Neutrophil (primary cell): ENCODE data around the gene SOX5.
"Not testable (repeated sequence)": the region's sequence is repeated elsewhere in the genome, so short reads cannot be mapped to it uniquely, and the experiment has no call there.

Source experiments
- H3K27ac ChIP-seq: fragments of 200-600 bp; sonication (generic); 2 replicates; pipeline ENCODE4 v1.5.1; 2016; ENCODE audit warnings: mild to moderate bottlenecking, moderate library complexity
- H3K27me3 ChIP-seq: fragments of 200-600 bp; sonication (generic); 2 replicates; pipeline ENCODE4 v1.6.0; 2016; ENCODE audit warnings: mild to moderate bottlenecking
- H3K36me3 ChIP-seq: fragments of 200-600 bp; sonication (generic); 2 replicates; pipeline ENCODE4 v1.5.1; 2017
- H3K4me1 ChIP-seq, 2 experiments: fragments of 200-600 bp in 1 of 2; sonication (generic) in 1 of 2; 1 replicate in 1 of 2; 2 replicates in 1 of 2; pipeline versions ENCODE4 v1.5.1 to v1.6.1; 2013 to 2016; ENCODE audit warnings: low read depth in 1 of 2, low read length in 1 of 2, mild to moderate bottlenecking in 1 of 2, moderate library complexity in 1 of 2; ENCODE audit not compliant: control insufficient read depth in 1 of 2, insufficient read depth in 1 of 2
- H3K4me3 ChIP-seq, 2 experiments: fragments of 200-600 bp in 1 of 2; sonication (generic) in 1 of 2; 1 replicate in 1 of 2; 2 replicates in 1 of 2; pipeline ENCODE4 v1.5.1; 2013 to 2016; ENCODE audit warnings: low read depth in 1 of 2, low read length in 1 of 2, mild to moderate bottlenecking in 1 of 2, moderate library complexity in 1 of 2
- H3K9me3 ChIP-seq: fragments of 200-600 bp; sonication (generic); 2 replicates; pipeline ENCODE4 v1.5.1; 2016
- TF ChIP-seq, protein P1 (sequence below): fragments of 200-600 bp; sonication (generic); IDR thresholded peaks from 2 replicates; pipeline ENCODE4 v1.5.1; 2016; ENCODE audit warnings: antibody characterized with exemption

SOX5 gene

DNA sequence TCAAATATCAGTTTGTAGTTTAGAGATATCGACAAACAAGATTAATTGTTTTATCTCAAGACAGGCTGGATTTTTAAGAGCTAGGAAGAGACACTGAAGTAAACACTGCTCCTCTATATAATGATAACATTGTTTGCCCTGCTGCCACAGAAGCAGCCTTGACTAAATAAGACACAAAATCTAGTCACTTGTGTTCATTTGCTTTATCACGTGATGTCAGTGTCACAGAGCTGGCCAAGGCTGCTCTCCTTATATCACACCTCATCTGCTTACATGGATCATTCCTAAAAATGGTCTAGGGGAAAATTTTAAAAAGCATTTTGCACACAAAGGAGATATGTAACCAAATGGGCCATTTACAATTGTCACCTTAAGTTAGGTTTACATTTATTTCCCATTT is 64.1 kb downstream of the SOX5 start:
- no peaks in the 10 kb centered on the region for H3K4me1 ChIP-seq
- H3K27me3 ChIP-seq = no peaks in the 10 kb centered on the region
- H3K27ac ChIP-seq = no peak overlapping the region
- H3K9me3 ChIP-seq = no peaks in the 10 kb centered on the region
- H3K36me3 ChIP-seq = no peaks in the 10 kb centered on the region
- TF ChIP-seq, protein P1, sequence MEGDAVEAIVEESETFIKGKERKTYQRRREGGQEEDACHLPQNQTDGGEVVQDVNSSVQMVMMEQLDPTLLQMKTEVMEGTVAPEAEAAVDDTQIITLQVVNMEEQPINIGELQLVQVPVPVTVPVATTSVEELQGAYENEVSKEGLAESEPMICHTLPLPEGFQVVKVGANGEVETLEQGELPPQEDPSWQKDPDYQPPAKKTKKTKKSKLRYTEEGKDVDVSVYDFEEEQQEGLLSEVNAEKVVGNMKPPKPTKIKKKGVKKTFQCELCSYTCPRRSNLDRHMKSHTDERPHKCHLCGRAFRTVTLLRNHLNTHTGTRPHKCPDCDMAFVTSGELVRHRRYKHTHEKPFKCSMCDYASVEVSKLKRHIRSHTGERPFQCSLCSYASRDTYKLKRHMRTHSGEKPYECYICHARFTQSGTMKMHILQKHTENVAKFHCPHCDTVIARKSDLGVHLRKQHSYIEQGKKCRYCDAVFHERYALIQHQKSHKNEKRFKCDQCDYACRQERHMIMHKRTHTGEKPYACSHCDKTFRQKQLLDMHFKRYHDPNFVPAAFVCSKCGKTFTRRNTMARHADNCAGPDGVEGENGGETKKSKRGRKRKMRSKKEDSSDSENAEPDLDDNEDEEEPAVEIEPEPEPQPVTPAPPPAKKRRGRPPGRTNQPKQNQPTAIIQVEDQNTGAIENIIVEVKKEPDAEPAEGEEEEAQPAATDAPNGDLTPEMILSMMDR = no peak
- no peak overlapping the region for H3K4me3 ChIP-seq

DNA sequence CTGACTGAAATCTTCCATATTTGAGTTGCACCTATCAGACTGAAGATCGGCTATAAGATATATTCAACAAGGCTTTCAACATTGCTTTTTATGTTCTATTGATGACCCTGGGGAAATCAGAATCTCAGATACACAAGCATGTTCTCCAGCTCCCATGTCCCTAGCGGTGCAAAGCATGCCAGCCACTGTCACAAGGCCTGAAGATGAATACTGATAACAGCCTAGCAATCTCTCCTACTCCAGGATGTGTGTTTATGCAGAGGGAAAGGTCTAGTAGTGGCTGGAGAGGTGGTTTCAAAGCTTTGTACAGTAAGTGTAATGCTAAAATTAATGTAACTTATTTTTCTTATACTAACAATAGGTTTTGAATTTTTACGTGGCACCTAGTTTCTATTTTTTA is 64.6 kb downstream of the SOX5 start:
- no peak overlapping the region for H3K4me3 ChIP-seq
- no peaks in the 10 kb centered on the region for H3K9me3 ChIP-seq
- no peaks in the 10 kb centered on the region for H3K36me3 ChIP-seq
- no peak overlapping the region for H3K27ac ChIP-seq
- H3K27me3 ChIP-seq = no peaks in the 10 kb centered on the region
- no peaks in the 10 kb centered on the region for H3K4me1 ChIP-seq
- TF ChIP-seq, protein P1 = no peak

DNA sequence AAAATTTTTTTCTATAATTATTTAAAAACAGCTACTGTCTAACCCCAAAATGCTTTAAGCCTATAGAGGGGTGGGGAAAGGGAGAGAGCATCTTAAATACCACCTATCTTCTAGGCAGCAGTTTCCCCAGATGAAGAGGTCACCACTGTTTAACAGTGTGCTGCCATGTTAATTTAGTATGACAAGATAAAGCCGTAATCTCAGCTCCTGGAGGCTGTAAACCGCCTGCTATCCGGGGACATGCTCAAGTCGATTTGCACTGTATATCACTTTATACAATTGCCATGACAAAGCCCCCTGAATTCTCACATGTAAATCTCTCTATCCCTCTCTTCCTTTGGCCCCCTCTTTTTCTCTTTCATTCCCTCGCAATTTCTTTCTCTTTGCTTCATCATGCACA is 68.5 kb downstream of the SOX5 start:
- no peaks in the 10 kb centered on the region for H3K36me3 ChIP-seq
- no peak overlapping the region for H3K27ac ChIP-seq
- no peak overlapping the region for H3K4me3 ChIP-seq
- no peaks in the 10 kb centered on the region for H3K4me1 ChIP-seq
- H3K9me3 ChIP-seq = no peaks in the 10 kb centered on the region
- TF ChIP-seq, protein P1 = no peak
- H3K27me3 ChIP-seq = no peaks in the 10 kb centered on the region

DNA sequence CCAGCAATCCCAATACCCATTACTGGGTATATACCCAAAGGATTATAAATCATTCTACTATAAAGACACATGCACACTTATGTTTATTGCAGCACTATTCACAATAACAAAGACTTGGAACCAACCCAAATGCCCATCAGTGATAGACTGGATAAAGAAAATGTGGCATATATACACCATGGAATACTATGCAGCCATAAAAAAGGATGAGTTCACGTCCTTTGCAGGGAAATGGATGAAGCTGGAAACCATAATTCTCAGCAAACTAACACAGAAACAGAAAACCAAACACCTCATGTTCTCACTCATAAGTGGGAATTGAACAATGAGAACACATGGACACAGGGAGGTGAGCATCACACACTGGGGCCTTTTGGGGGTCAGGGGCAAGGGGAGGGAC is 72.9 kb downstream of the SOX5 start:
- H3K27ac ChIP-seq, H3K36me3 ChIP-seq, H3K4me3 ChIP-seq, H3K27me3 ChIP-seq, H3K4me1 ChIP-seq, H3K9me3 ChIP-seq: not testable (repeated sequence)

DNA sequence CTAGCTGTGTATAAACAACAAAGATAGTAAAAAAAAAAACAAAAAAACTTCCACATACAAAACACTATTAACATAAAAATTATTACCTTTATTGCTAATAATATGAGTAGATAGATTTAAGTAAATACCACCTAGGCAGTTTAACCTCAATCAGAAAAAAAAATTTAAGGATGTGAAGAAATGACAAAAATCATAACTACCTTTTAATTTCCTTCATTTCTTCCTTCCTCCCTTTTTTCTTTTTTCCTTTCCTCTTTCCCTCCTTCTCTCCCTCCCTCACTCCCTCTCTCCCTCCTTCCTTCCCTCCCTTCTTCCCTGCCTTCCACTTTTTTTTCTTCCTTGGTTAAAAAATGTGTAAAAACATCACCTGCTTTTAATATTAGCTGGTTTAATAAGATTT is 81.7 kb downstream of the SOX5 start:
- Histone ChIP-seq H3K4me3 (no peak overlapping the region), H3K9me3 (no peaks in the 10 kb centered on the region), H3K36me3 (no peaks in the 10 kb centered on the region), H3K27ac (no peak overlapping the region), H3K4me1 (no peaks in the 10 kb centered on the region), H3K27me3 (no peaks in the 10 kb centered on the region)
- TF ChIP-seq, protein P1 = no peak

DNA sequence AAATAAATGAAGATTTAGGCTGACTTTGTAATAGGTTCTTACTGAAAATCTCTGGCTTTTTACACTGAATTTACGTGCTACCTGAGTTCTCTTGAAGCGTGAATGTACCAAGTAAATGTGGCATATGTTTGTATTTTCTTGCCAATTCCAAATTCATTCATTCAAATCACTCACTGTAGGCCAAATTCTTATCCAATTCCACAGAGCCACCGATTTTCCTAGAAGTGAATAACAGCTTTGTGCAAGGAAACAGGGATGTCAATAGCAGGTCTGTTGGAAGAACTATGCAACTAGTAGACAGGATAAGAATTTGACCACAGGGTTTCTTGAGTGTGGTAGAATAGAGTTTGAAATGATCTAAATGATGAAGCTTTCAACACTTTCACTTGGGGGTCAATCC is 86.8 kb downstream of the SOX5 start:
- TF ChIP-seq, protein P1 = no peak
- no peaks in the 10 kb centered on the region for H3K36me3 ChIP-seq
- H3K4me3 ChIP-seq = no peak overlapping the region
- H3K4me1 ChIP-seq = no peaks in the 10 kb centered on the region
- no peak overlapping the region for H3K27ac ChIP-seq
- H3K27me3 ChIP-seq = no peaks in the 10 kb centered on the region
- no peaks in the 10 kb centered on the region for H3K9me3 ChIP-seq
